UCSD-AML1 (cell line): Measurements from ENCODE around the gene RIPOR2.

Experiments used
- DNase-seq: peaks from one replicate; lab custom pipeline; 2025; ENCODE audit not compliant: unreplicated experiment; lab: John Stamatoyannopoulos, UW

RIPOR2 gene

GRCh38 chr6:24849713-24850112 is 86.0 kb downstream of the RIPOR2 start:
- no peak for DNase-seq

- no peak for DNase-seq
These were observed 87.3 kb downstream of the RIPOR2 start for GRCh38 chr6:24848461-24848860.

DNA sequence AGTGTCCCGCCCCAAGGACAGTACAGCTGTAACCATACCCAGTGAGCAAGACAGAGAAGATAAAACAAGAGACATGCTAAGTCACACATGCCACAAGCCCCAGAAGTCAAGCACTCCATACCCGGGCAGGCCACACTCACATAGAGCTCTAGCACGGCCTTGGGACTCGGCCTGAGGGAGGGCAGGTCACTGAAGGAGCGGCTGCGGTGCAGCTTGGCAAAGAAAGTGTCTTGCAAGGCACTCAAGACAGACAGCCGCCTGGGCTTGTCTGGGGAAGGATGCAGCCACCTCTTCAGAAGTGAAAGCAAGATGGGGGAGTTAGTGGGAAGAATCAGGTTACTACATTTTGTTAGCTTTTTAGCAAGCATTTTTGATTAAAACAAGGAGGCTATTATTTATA is 88.4 kb downstream of the RIPOR2 start:
- no peak for DNase-seq

- no peak for DNase-seq
These were observed 90.2 kb downstream of the RIPOR2 start for GRCh38 chr6:24845578-24845977.

GRCh38 chr6:24844903-24845302 is 90.9 kb downstream of the RIPOR2 start:
- DNase-seq = no peak

DNA sequence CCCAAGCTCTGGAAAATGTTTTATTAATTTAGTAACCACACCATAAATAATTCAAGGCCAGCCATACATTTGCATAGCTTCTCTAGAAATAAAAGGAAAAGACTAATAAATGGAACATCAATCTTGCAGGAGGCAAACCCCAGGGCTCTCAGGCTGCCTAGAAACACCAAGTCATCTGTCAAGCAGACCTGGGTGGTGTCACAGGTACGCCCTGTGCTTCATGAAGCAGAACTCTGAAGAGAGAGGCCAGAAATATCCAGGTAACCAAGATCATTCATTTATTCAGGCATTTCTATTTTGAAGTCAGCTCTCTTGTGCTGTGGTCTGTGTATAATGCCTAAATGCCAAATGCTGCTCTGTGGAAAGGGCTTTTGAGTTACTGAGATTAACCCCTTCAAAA is 91.7 kb downstream of the RIPOR2 start:
- DNase-seq = no peak

DNA sequence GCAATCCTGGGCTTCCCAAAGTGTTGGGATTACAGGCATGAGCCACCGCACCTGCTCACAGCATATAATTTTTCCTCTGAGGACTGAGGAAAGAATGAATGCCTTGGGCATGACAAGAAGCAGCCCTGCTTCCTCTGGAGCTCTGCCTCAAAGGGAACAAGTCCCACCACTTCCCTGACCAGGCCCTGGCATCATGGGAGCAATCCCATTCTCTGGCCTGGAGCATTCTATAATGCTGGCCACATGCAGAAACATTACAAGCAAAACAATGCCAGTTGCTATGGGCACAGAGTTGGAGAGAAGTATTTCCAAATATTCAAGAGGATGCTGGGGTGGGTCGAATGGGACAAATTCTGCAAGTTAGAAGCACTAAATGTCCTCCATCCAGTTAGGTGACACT is 95.6 kb downstream of the RIPOR2 start:
- no peak for DNase-seq

GRCh38 chr6:24838994-24839393 is 96.8 kb downstream of the RIPOR2 start:
- DNase-seq = no peak

GRCh38 chr6:24838081-24838480 is 97.7 kb downstream of the RIPOR2 start:
- DNase-seq = no peak

- no peak for DNase-seq
These were observed 99.7 kb downstream of the RIPOR2 start for GRCh38 chr6:24836109-24836508.

- no peak for DNase-seq
These were observed 101.9 kb downstream of the RIPOR2 start for GRCh38 chr6:24833711-24834386.

DNA sequence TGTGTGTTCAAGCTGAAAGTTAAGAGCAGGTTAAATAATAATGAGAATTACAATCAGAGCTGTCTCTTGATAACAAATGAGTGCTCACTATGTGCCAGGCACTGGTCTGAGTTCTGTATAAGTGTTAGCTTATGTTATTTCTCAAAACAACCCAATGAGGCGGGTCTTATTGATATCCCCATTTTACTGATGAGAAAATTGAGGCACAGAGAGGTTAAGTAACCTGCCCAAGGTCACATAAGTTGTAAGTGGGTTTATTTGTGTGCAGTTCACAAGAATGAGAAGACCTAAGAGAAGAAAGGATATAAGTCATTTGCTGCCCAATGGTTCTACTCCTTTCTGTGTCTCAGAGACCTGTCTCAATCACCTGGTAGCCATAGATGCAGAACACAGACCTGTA is 103.0 kb downstream of the RIPOR2 start:
- no peak for DNase-seq

GRCh38 chr6:24831771-24832716 is 103.7 kb downstream of the RIPOR2 start:
- DNase-seq = no peak

DNA sequence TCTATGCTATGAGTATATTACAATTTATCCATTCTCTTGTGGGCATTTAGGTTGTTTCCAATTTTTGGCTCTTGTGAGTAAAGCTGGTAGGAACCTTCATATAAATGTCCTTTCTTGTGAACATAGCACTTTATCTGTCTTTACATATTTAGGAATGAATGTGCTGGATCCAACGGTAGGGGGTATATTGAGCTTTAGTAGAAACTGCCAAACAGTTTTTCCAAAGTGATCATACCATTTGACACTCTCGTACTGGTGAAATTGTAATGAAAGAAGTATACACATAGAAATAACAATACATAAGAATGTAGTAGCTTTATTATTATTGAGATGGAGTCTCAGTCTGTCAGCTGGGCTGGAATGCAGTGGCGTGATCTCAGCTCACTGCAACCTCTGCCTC is 106.1 kb downstream of the RIPOR2 start:
- DNase-seq = no peak

DNA sequence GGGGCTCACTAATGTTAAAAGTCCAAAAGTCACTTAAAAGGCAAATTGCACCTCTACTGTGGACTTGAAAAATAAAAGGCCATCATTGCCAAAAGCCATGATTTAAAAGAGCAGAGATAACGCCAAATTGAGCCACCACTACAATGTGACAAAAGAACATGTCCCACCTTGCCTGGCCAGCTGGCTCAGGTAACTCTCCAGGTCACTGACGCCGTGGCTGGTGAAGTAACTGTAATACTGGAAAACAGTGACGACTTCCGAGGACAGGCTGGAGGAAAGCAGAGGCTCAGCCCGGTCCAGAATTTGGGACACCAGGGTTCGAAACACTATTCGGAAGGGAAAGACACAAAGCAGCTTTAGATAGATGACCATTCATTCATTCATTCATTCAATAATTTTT is 107.8 kb downstream of the RIPOR2 start:
- no peak for DNase-seq

DNA sequence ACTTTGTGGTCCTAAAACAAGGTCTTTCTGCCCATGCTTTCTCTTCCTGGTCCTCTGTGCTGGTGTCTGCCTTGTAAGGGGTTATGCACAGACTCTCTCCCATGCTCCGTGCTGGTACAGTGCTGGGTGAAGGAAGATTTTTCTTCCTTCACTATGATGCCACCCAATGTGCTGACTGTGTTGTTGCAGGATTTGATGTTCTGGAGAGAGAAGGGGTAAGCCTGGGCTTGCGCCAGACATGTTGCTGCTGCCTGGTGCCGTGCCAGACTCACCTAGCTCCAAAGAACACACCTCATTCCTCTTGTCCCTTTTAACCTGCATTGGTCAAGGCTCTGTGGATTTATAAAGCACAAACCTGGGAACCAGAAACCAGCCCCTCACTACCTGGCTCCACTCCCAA is 108.6 kb downstream of the RIPOR2 start:
- no peak for DNase-seq

DNA sequence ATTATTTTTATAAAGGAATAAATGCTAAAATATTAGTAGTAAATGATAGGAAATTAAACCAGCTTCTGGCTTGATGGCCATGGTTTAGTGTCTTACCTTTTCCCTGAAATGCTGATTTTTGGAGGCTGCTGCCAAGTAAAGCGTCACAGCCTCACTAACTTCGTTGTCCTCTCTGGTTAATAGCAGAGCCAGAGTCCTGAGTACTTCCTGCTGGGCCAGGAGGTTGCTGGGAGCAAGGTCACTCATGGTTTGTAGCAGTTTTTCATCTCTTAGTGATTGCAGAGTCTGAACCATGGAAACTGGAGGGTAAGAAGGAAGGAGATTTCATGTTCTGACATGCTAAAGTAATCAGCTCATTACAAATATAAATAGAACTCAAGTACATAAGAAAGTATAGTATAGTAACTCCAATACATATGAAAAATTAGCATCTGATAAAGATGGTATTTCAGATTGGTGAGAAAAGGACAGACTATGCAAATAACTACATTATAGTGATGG is 110.6 kb downstream of the RIPOR2 start:
- no peak for DNase-seq

GRCh38 chr6:24824142-24824938 is 111.4 kb downstream of the RIPOR2 start:
- no peak for DNase-seq

DNA sequence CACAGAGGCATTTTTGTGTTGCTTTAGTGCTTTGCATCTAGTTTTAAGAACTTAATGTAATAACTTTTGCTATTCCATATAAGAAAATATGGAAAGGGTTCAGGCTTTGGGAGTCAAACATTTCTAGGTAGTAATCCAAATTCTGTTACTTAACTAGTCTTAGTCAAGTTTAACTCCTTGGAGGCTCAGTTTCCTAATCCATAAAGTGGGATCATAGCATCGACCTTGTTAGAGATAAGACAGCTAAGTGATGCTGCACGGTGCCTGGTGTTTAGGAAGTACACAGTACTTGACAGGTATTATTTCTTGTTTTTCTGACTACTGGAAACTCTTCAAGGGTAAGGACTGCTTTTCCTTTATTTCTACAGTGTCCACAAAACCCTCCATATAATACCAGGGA is 112.6 kb downstream of the RIPOR2 start:
- no peak for DNase-seq

GRCh38 chr6:24822696-24823095 is 113.1 kb downstream of the RIPOR2 start:
- DNase-seq = no peak

DNA sequence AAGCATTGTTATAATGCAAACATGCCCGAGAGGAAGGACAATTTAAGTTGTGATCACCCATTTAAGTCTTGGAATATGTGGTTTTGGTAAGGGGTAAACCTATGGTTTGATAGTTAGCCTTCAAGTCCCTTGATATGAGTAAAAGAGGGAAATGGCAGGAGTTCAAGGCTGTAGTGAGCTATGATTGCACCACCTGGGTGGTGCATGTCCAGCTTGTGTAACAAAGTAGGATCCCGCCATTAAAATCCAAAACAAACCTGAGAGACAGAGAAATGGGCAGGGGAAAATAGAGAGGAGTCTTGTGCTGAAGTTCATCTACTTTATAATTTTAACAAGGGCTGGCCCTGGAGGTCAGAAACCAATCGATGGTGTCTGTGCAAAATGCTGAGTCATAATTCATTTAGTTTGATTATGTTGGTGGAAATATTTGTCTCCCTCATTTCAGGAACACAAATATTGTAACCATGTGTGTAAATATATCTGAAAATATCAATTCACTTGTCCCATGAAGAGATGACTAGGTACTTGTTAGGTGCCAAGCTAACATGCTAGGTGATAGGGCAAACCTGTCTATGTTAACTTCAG is 113.8 kb downstream of the RIPOR2 start:
- DNase-seq = no peak
